ENCODE results near the gene ZNF593. TPM values are rescaled to one million over a fixed set of nuclear protein-coding genes. Genes with fewer than 3 reads are reported as not detected.
A peak's percentile ranks its signal among the peaks of the same experiment; 100 is the strongest.

Gene ZNF593
- total and polyA plus RNA-seq, 12 donors = 10.7 to 159 (median 19.1) TPM

- intact Hi-C loops (cut with DNase I) = loop anchor here in 1 of 10 donors (10.0 kb wide), 1 partner anchor 260 kb away; no protein-coding TSS in a partner anchor
- H3K4me1 ChIP-seq = peaks cover 18 to 59% (median 43%) of the 10 kb centered on the region in 9 donors
Measured at GRCh38 chr1:26154750-26155149, 15.0 kb upstream of the ZNF593 start.

GRCh38 chr1:26155370-26156284, 14.1 kb upstream of the ZNF593 start:
- intact Hi-C loops (cut with DNase I) = loop anchor here in 1 of 10 donors (10.0 kb wide), 1 partner anchor 261 kb away; no protein-coding TSS in a partner anchor

More at GRCh38 chr1:26154750-26155149, 15.0 kb upstream of the ZNF593 start:
- peaks cover 0 to 43% (median 0%) of the 10 kb centered on the region in 7 donors for H3K27me3 ChIP-seq
- peak overlapping the region in 2 of 10 donors; percentile 5 to 8 for H3K4me3 ChIP-seq
- no peaks in the 10 kb centered on the region for H3K9me3 ChIP-seq
- no peak for TF ChIP-seq CTCF (IDR thresholded peaks at IDR 0.05)
- DNase-seq (peak in 1 of 2 donors; percentile 55), ATAC-seq (peak in 6 of 8 donors; percentile 38 to 65 (median 58))
- 42 to 46% methylated on average over 9 of the region's 9 CpGs for WGBS, 2 donors
- H3K36me3 ChIP-seq = no peaks in the 10 kb centered on the region
- H3K27ac ChIP-seq = peak overlapping the region; percentile 53 to 97 (median 76)

GRCh38 chr1:26156285-26157038, 13.2 kb upstream of the ZNF593 start:
- intact Hi-C loops (cut with DNase I) = loop anchor here in 1 of 10 donors (10.0 kb wide), 1 partner anchor 262 kb away; no protein-coding TSS in a partner anchor
- peaks cover 28 to 76% (median 60%) of the 10 kb centered on the region in 9 donors for H3K4me1 ChIP-seq

More at GRCh38 chr1:26155370-26156284, 14.1 kb upstream of the ZNF593 start:
- Histone ChIP-seq H3K4me3 (peak overlapping the region in 9 of 10 donors; percentile 26 to 53 (median 39)), H3K27me3 (peaks cover 0 to 50% (median 0%) of the 10 kb centered on the region in 7 donors), H3K27ac (peak overlapping the region; percentile 68 to 97 (median 78)), H3K36me3 (no peaks in the 10 kb centered on the region), H3K4me1 (peaks cover 21 to 67% (median 51%) of the 10 kb centered on the region in 9 donors), H3K9me3 (no peaks in the 10 kb centered on the region)
- ATAC-seq (peak in 7 of 8 donors; percentile 12 to 56 (median 26)), DNase-seq (peak in 1 of 2 donors; percentile 34)
- no peak for TF ChIP-seq CTCF (IDR thresholded peaks at IDR 0.05)
- WGBS, 2 donors = 52 to 57% methylated on average over 21 of the region's 21 CpGs

More at GRCh38 chr1:26156285-26157038, 13.2 kb upstream of the ZNF593 start:
- WGBS, 2 donors = 17 to 29% methylated on average over 12 of the region's 12 CpGs
- ATAC-seq (peak in 7 of 8 donors; percentile 9 to 67 (median 49)), DNase-seq (peak; percentile 78 to 85)
- Histone ChIP-seq H3K4me3 (peak overlapping the region in 9 of 10 donors; percentile 26 to 53 (median 39)), H3K36me3 (no peaks in the 10 kb centered on the region), H3K27me3 (peaks cover 0 to 58% (median 0%) of the 10 kb centered on the region in 7 donors), H3K27ac (peak overlapping the region; percentile 68 to 97 (median 78)), H3K9me3 (no peaks in the 10 kb centered on the region)
- no peak for TF ChIP-seq CTCF (IDR thresholded peaks at IDR 0.05)
